ENCODE data around the gene MYMX.

The MYMX gene

DNA sequence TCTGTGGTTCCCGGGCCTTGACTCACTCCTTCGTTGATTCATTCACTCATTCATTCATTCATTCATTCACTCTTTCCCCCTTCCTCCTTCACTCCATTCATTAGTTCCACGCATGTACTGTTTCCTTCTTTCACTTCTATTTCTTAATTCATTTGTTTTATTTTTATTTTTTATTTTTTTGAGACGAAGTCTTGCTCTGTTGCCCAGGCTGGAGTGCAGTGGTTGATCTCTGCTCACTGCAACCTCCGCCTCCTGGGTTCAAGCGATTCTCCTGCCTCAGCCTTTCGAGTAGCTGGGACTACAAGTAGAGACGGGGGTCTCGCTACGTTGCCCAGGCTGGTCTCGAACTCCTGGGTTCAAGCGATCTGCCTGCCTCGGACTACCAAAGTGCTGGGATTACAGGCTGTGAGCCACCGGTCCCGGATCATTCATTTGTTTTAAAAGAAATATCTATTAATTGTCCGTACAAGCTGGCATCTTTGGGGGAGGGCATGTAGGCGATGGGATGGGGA, 49.1 kb downstream of the MYMX start:
- DNase-seq: no peak

DNA sequence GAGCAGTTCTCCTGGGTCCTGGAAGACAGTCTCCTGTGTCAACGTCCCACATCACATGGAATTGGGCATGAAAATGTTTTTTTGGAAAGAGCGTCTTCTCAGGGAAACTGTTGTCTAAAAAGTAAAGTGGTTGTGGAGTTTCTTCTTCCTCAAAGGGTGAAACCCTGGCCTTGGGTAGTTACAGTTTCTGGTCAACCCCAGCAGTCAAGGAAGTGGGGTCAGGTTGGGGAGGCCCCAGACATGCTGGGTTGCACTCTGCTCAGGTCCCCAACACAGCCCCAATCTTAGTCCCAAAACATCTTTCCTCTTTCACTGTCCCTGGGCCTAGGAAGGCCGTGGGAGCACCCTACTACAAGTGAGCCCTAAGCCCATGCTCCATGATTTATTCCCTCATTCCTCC, 49.6 kb downstream of the MYMX start:
- no peak for DNase-seq

DNA sequence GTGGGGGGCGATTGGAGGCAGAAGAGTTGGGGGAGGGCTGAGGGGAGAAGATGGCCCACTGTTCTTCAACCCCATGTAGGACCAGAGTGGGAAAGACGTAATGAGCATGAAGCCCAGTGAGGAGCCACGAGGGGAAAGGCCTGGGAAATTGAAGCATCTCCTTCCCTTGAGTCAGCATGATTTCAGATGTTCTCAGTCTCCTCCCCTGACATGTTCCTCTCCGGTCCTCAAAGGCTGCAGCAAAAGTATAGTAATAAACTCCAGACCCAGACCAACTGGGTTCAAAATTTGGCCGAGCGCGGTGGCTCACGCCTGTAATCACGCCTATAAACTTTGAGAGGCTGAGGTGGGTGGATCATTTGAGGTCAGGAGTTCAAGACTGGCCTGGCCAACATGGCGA, 50.5 kb downstream of the MYMX start:
- no peak for DNase-seq

Data from activated gamma-delta T cell (primary cell).